Measurements from ENCODE around the gene RTEL1.
A peak's percentile ranks its signal among the peaks of the same experiment; 100 is the strongest.

Gene RTEL1

DNA sequence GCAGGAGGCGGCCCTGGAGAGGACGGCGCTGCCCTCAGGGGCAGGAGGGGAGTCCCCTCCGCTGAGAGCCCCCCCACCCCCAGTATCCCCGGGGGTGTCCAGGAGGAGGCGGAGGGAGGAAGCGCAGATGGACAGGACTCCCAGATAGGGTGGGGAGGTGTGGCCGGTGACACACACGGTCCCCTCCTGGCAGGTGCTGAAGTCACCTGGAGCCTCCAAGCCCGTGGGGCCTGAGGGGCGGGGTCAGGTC, 6.2 kb upstream of the RTEL1 start (continued):
- TF ChIP-seq, protein P1, sequence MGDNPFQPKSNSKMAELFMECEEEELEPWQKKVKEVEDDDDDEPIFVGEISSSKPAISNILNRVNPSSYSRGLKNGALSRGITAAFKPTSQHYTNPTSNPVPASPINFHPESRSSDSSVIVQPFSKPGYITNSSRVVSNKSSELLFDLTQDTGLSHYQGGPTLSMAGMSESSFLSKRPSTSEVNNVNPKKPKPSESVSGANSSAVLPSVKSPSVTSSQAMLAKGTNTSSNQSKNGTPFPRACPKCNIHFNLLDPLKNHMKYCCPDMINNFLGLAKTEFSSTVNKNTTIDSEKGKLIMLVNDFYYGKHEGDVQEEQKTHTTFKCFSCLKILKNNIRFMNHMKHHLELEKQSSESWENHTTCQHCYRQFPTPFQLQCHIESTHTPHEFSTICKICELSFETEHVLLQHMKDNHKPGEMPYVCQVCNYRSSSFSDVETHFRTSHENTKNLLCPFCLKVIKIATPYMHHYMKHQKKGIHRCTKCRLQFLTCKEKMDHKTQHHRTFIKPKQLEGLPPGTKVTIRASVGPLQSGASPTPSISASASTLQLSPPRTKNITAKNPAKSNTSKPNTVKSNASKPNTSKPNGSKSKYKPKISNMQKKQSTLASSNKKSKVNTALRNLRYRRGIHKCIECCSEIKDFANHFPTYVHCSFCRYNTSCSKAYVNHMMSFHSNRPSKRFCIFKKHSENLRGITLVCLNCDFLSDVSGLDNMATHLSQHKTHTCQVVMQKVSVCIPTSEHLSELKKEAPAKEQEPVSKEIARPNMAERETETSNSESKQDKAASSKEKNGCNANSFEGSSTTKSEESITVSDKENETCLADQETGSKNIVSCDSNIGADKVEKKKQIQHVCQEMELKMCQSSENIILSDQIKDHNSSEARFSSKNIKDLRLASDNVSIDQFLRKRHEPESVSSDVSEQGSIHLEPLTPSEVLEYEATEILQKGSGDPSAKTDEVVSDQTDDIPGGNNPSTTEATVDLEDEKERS (tag by site-specific recombination; IDR thresholded peaks at IDR 0.05) = no peak
- TF ChIP-seq KLF9 (tag by site-specific recombination; IDR thresholded peaks at IDR 0.05; ENCODE audit: low read depth) = peak; percentile 55; the same call in 1 of the 2 replicates
- no peak for TF ChIP-seq KLF8 (tag by site-specific recombination; IDR thresholded peaks at IDR 0.05)
- no peak for TF ChIP-seq ZNF174 (tag by site-specific recombination; IDR thresholded peaks at IDR 0.05)
- TF ChIP-seq GLI2 (tag by site-specific recombination; IDR thresholded peaks at IDR 0.05; ENCODE audit: borderline replicate concordance, low read depth) = no peak
- no peak for TF ChIP-seq ZNF701 (tag by site-specific recombination; IDR thresholded peaks at IDR 0.05)
- TF ChIP-seq PRDM1 (tag by site-specific recombination; IDR thresholded peaks at IDR 0.05) = no peak
- no peak for TF ChIP-seq SALL2 (tag by site-specific recombination; IDR thresholded peaks at IDR 0.05; ENCODE audit: borderline replicate concordance)
- no peak for TF ChIP-seq ZNF394 (tag by site-specific recombination; IDR thresholded peaks at IDR 0.05; ENCODE audit: borderline replicate concordance)
- TF ChIP-seq ZSCAN16 (tag by site-specific recombination; IDR thresholded peaks at IDR 0.05) = no peak
- TF ChIP-seq, protein P2, sequence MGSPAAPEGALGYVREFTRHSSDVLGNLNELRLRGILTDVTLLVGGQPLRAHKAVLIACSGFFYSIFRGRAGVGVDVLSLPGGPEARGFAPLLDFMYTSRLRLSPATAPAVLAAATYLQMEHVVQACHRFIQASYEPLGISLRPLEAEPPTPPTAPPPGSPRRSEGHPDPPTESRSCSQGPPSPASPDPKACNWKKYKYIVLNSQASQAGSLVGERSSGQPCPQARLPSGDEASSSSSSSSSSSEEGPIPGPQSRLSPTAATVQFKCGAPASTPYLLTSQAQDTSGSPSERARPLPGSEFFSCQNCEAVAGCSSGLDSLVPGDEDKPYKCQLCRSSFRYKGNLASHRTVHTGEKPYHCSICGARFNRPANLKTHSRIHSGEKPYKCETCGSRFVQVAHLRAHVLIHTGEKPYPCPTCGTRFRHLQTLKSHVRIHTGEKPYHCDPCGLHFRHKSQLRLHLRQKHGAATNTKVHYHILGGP (tag by site-specific recombination; IDR thresholded peaks at IDR 0.05) = no peak
- TF ChIP-seq, protein P3, sequence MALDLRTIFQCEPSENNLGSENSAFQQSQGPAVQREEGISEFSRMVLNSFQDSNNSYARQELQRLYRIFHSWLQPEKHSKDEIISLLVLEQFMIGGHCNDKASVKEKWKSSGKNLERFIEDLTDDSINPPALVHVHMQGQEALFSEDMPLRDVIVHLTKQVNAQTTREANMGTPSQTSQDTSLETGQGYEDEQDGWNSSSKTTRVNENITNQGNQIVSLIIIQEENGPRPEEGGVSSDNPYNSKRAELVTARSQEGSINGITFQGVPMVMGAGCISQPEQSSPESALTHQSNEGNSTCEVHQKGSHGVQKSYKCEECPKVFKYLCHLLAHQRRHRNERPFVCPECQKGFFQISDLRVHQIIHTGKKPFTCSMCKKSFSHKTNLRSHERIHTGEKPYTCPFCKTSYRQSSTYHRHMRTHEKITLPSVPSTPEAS (tag by site-specific recombination; IDR thresholded peaks at IDR 0.05) = no peak
- TF ChIP-seq ZNF202 (tag by site-specific recombination; IDR thresholded peaks at IDR 0.05; ENCODE audit: borderline replicate concordance) = no peak
- TF ChIP-seq ZNF175 (tag by site-specific recombination; IDR thresholded peaks at IDR 0.05) = no peak
- TF ChIP-seq, protein P4, sequence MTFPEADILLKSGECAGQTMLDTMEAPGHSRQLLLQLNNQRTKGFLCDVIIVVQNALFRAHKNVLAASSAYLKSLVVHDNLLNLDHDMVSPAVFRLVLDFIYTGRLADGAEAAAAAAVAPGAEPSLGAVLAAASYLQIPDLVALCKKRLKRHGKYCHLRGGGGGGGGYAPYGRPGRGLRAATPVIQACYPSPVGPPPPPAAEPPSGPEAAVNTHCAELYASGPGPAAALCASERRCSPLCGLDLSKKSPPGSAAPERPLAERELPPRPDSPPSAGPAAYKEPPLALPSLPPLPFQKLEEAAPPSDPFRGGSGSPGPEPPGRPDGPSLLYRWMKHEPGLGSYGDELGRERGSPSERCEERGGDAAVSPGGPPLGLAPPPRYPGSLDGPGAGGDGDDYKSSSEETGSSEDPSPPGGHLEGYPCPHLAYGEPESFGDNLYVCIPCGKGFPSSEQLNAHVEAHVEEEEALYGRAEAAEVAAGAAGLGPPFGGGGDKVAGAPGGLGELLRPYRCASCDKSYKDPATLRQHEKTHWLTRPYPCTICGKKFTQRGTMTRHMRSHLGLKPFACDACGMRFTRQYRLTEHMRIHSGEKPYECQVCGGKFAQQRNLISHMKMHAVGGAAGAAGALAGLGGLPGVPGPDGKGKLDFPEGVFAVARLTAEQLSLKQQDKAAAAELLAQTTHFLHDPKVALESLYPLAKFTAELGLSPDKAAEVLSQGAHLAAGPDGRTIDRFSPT (tag by site-specific recombination; IDR thresholded peaks at IDR 0.05) = peak; percentile 18; the same call in 1 of the 2 replicates
- TF ChIP-seq ZBTB21 (tag by site-specific recombination; IDR thresholded peaks at IDR 0.05) = no peak
- no peak for TF ChIP-seq HOXA7 (CRISPR knock-in tag; IDR thresholded peaks at IDR 0.05; ENCODE audit: borderline replicate concordance)
- TF ChIP-seq, protein P5, sequence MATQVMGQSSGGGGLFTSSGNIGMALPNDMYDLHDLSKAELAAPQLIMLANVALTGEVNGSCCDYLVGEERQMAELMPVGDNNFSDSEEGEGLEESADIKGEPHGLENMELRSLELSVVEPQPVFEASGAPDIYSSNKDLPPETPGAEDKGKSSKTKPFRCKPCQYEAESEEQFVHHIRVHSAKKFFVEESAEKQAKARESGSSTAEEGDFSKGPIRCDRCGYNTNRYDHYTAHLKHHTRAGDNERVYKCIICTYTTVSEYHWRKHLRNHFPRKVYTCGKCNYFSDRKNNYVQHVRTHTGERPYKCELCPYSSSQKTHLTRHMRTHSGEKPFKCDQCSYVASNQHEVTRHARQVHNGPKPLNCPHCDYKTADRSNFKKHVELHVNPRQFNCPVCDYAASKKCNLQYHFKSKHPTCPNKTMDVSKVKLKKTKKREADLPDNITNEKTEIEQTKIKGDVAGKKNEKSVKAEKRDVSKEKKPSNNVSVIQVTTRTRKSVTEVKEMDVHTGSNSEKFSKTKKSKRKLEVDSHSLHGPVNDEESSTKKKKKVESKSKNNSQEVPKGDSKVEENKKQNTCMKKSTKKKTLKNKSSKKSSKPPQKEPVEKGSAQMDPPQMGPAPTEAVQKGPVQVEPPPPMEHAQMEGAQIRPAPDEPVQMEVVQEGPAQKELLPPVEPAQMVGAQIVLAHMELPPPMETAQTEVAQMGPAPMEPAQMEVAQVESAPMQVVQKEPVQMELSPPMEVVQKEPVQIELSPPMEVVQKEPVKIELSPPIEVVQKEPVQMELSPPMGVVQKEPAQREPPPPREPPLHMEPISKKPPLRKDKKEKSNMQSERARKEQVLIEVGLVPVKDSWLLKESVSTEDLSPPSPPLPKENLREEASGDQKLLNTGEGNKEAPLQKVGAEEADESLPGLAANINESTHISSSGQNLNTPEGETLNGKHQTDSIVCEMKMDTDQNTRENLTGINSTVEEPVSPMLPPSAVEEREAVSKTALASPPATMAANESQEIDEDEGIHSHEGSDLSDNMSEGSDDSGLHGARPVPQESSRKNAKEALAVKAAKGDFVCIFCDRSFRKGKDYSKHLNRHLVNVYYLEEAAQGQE (tag by site-specific recombination; IDR thresholded peaks at IDR 0.05) = peak; percentile 40; the same call in 1 of the 2 replicates
- TF ChIP-seq ZNF558 (tag by site-specific recombination; IDR thresholded peaks at IDR 0.05) = no peak
- no peak for TF ChIP-seq ZNF660 (tag by site-specific recombination; IDR thresholded peaks at IDR 0.05)
- no peak for TF ChIP-seq KLF16 (tag by site-specific recombination; IDR thresholded peaks at IDR 0.05)
- TF ChIP-seq ZBTB1 (tag by site-specific recombination; IDR thresholded peaks at IDR 0.05) = no peak
- TF ChIP-seq, protein P6, sequence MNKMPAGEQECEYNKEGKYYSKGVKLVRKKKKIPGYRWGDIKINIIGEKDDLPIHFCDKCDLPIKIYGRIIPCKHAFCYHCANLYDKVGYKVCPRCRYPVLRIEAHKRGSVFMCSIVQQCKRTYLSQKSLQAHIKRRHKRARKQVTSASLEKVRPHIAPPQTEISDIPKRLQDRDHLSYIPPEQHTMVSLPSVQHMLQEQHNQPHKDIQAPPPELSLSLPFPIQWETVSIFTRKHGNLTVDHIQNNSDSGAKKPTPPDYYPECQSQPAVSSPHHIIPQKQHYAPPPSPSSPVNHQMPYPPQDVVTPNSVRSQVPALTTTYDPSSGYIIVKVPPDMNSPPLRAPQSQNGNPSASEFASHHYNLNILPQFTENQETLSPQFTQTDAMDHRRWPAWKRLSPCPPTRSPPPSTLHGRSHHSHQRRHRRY (tag by site-specific recombination; IDR thresholded peaks at IDR 0.05) = no peak
- TF ChIP-seq, protein P7, sequence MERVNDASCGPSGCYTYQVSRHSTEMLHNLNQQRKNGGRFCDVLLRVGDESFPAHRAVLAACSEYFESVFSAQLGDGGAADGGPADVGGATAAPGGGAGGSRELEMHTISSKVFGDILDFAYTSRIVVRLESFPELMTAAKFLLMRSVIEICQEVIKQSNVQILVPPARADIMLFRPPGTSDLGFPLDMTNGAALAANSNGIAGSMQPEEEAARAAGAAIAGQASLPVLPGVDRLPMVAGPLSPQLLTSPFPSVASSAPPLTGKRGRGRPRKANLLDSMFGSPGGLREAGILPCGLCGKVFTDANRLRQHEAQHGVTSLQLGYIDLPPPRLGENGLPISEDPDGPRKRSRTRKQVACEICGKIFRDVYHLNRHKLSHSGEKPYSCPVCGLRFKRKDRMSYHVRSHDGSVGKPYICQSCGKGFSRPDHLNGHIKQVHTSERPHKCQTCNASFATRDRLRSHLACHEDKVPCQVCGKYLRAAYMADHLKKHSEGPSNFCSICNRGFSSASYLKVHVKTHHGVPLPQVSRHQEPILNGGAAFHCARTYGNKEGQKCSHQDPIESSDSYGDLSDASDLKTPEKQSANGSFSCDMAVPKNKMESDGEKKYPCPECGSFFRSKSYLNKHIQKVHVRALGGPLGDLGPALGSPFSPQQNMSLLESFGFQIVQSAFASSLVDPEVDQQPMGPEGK (tag by site-specific recombination; IDR thresholded peaks at IDR 0.05) = peak; percentile 76

All from HEK293 (cell line).